DMS 273 (cell line): ENCODE results near the gene LSM2.
A peak's percentile ranks its signal among the peaks of the same experiment; 100 is the strongest.
"Not testable (repeated sequence)": the region's sequence is repeated elsewhere in the genome, so short reads cannot be mapped to it uniquely, and the experiment has no call there.

Source experiments
- DNase-seq: peaks from one replicate; lab custom pipeline; 2025; ENCODE audit not compliant: unreplicated experiment; lab: John Stamatoyannopoulos, UW

The LSM2 gene

DNA sequence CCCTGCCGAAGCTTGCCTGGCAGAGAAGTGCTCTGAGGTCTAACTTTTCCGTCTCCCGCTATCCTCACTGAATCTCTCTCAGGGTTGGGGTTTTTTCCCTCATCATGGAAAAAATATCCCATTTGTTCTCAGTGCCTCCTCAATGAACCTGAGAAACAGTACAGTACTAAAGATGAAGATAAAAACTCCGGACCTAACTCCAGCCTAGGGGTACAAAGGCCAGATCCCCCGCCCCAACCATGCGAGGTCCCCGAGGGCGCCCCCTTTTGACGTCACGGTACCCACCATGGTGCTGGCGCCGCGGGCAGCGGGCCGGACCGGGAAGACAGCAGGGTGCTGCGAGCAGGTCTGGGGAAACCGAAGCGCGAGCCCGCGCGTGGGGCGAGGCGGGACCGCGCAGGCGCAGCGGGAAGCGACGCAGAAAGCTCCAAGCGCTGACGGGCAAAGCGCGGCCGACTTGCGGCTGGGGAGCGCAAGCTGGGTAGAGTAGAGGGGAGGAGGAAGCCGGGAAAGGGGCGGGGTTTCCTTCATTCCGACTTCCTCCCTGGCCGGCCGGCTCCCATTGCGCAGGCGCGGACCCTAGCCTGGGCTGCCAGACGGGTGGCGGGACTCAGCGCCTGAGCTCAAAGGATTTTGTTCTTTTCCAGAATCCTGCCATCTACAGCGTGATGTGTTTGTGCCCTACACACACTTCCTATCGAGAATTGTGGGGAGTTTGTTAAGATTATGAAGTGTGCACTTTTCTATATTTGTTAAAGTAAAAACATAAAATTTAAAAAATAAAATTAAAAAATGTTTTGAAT, at the start of gene LSM2:
Gene LSM2, minus strand, starts transcription at position 497 of the 803 bp plus-strand sequence. Its CDS starts 209 bp downstream, at position 288.
- peak; percentile 98 for DNase-seq

GRCh38 chr6:31851980-31852718, 45.4 kb upstream of the LSM2 start:
- DNase-seq = not testable (repeated sequence)

DNA sequence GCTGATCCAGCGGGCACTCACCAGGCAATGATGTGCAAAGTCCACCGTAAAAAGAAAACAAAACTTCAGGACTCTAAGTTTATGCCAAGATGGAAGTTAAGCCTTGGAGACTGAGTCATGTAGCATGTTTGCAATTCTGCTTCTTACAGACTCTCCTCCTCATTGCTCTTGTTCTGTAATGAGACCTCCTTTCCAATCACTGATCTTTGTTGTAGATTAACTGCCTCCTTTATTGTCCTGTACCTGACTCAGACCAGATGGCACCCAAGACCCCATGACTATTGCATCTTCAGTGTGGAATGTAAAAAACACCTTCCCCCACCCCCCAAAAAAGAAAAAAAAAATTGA, 44.7 kb upstream of the LSM2 start:
- DNase-seq = no peak

DNA sequence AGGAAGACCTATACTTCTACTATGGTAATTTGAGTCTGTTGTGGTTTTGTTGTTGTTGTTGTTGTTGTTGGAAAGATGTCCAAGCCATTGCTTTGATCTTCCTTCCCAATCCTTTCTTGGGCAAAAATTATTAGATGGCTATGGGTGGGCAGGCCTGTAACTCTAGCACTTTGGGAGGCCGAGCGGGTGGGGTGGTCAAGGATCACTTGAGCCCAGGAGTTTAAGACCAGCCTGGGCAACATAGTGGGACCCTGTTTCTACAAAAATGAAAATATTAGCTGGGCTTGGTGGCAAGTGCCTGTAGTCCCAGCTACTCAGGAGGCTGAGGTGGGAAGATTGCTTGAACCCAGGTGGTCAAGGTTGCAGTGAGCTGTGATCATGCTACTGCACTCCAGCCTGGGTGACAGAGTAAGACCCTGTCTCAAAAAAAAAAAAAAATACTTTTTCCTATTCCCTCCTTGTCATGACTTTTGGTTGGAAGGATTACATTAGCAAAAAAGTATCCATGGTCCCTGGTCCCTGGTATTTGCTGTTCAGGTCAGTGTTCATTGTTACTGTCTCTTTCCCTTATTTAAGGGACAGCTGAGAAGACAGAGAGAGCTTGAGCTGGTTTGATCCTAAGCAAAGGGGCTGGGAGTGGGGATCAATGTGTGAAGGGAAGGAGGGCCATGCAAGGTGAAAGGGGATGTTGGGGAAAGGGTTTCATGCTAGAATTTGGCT, 44.2 kb upstream of the LSM2 start:
- DNase-seq = no peak

- no peak for DNase-seq
Observed at GRCh38 chr6:31847276-31847978, 40.7 kb upstream of the LSM2 start.

DNA sequence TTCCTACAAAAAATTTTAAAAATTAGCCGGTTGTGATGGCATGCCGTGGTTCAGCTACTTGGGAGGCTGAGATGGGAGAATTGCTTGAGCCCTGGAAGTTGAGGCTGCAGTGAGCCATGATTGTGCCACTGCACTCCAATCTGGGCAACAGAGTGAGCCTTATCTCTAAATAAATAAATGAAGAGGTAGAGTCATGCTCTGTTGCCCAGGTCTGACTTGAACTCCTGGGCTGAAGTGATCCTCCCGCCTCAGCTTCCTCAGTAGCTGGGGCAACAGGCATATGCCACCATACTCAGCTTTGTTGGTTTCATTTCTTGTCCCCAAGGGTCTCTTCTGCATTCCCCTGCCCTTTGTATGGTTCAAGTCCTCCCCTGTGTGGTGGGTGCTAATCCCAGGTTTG, 37.7 kb upstream of the LSM2 start:
- no peak for DNase-seq

GRCh38 chr6:31842053-31842452, 35.3 kb upstream of the LSM2 start:
- peak; percentile 58 for DNase-seq

DNA sequence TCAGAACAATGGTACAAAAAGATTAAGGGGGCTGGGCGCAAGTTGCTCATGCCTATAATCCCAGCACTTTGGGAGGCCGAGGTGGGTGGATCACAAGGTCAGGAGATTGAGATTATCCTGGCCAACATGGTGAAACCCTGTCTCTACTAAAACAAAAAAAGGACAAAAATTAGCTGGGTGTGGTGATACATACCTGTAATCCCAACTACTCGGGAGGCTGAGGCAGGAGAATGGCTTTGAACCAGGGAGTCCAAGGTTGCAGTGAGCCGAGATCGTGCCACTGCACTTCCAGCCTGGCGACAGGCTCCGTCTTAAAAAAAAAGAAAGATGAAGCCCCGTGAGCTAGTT, 33.0 kb upstream of the LSM2 start:
- not testable (repeated sequence) for DNase-seq

- no peak for DNase-seq
Observed at GRCh38 chr6:31838968-31839367, 32.2 kb upstream of the LSM2 start.

- not testable (repeated sequence) for DNase-seq
Observed at GRCh38 chr6:31838114-31838553, 31.4 kb upstream of the LSM2 start.

DNA sequence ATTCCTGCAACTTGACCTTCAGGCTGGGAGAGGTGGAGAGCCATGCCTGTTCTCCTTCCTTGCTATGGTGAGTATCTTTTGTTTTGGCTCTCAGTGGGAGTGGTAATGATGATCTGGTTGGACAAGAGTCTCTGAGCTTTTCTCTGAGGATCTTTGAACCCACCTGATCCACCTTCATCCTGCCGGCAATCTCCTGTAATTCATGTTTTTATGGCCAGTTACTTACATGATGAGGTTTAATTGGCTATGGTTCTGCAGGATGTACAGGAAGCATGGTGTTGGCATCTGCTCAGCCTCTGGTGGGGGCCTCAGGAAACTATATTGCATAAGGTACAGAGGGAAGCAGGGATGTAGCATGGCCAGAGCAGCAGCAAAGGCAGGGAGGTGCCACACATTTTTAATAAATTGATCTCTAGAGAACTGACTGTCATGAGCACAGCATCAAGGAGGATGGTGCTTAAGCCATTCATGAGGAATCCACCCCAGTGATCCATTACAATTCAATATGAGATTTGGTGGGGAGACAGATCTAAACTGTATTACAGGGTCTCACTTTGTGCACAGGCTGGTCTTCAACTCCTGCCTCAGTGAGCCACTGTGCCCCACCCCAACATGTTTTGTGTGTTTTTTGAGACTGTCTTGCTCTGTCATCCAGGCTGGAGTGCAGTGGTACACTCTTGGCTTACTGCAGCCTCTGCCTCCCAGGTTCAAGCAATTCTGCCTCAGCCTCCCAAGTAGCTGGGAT, 30.8 kb upstream of the LSM2 start:
- no peak for DNase-seq

- peak; percentile 51 for DNase-seq
Observed at GRCh38 chr6:31836474-31837368, 30.0 kb upstream of the LSM2 start.

GRCh38 chr6:31836047-31836473, 29.3 kb upstream of the LSM2 start:
- DNase-seq = peak; percentile 40

GRCh38 chr6:31834367-31835250, 27.8 kb upstream of the LSM2 start:
- DNase-seq = peak; percentile 98

GRCh38 chr6:31831350-31832215, 24.8 kb upstream of the LSM2 start:
- DNase-seq = no peak

GRCh38 chr6:31830886-31831335, 24.1 kb upstream of the LSM2 start:
- no peak for DNase-seq

DNA sequence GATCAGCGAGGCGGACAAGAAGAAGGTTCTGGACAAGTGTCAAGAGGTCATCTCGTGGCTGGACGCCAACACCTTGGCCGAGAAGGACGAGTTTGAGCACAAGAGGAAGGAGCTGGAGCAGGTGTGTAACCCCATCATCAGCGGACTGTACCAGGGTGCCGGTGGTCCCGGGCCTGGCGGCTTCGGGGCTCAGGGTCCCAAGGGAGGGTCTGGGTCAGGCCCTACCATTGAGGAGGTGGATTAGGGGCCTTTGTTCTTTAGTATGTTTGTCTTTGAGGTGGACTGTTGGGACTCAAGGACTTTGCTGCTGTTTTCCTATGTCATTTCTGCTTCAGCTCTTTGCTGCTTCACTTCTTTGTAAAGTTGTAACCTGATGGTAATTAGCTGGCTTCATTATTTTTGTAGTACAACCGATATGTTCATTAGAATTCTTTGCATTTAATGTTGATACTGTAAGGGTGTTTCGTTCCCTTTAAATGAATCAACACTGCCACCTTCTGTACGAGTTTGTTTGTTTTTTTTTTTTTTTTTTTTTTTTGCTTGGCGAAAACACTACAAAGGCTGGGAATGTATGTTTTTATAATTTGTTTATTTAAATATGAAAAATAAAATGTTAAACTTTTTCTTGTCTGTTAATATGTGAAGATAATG, 23.0 kb upstream of the LSM2 start:
- peak; percentile 76 for DNase-seq
